NCI-H2081 treated with DMSO at 0.1 percent for 48 hours (cell line): ENCODE measurements around the gene SAMD8.
"Not testable (repeated sequence)": the region's sequence is repeated elsewhere in the genome, so short reads cannot be mapped to it uniquely, and the experiment has no call there.

Source experiments
- DNase-seq: peaks from one replicate; lab custom pipeline; 2025; lab: John Stamatoyannopoulos, UW

Gene SAMD8

GRCh38 chr10:75107756-75108683, 3.4 kb upstream of the SAMD8 start:
- DNase-seq: no peak

- no peak for DNase-seq
Measured at GRCh38 chr10:75108684-75109458, 2.6 kb upstream of the SAMD8 start.

GRCh38 chr10:75109459-75109778, 2.0 kb upstream of the SAMD8 start:
- no peak for DNase-seq

- no peak for DNase-seq
Measured at GRCh38 chr10:75110006-75110632, 1.3 kb upstream of the SAMD8 start.

GRCh38 chr10:75111907-75112679, 637 bp downstream of the SAMD8 start:
- DNase-seq: no peak

- no peak for DNase-seq
Measured at GRCh38 chr10:75115137-75115536, 3.7 kb downstream of the SAMD8 start.

GRCh38 chr10:75116941-75117775, 5.7 kb downstream of the SAMD8 start:
- not testable (repeated sequence) for DNase-seq

- DNase-seq: no peak
Measured at GRCh38 chr10:75117995-75118394, 6.5 kb downstream of the SAMD8 start.

GRCh38 chr10:75119444-75120066, 8.1 kb downstream of the SAMD8 start:
- DNase-seq: not testable (repeated sequence)

- no peak for DNase-seq
Measured at GRCh38 chr10:75121322-75121721, 9.9 kb downstream of the SAMD8 start.

GRCh38 chr10:75122505-75122904, 11.0 kb downstream of the SAMD8 start:
- DNase-seq: no peak

- no peak for DNase-seq
Measured at GRCh38 chr10:75123088-75123682, 11.7 kb downstream of the SAMD8 start.

GRCh38 chr10:75126277-75126676, 14.8 kb downstream of the SAMD8 start:
- no peak for DNase-seq

GRCh38 chr10:75127471-75127870, 16.0 kb downstream of the SAMD8 start:
- DNase-seq: no peak

GRCh38 chr10:75128985-75129384, 17.5 kb downstream of the SAMD8 start:
- DNase-seq: not testable (repeated sequence)

- no peak for DNase-seq
Measured at GRCh38 chr10:75129537-75129936, 18.1 kb downstream of the SAMD8 start.

GRCh38 chr10:75133701-75134100, 22.2 kb downstream of the SAMD8 start:
- DNase-seq: not testable (repeated sequence)

GRCh38 chr10:75136346-75136745, 24.9 kb downstream of the SAMD8 start:
- no peak for DNase-seq

- no peak for DNase-seq
Measured at GRCh38 chr10:75137533-75138438, 26.3 kb downstream of the SAMD8 start.
